Type B pancreatic cell (in vitro differentiated cells): ENCODE measurements around the gene OR10X1. TPM values are rescaled to one million over a fixed set of nuclear protein-coding genes. Genes with fewer than 3 reads are reported as not detected.

Experiments used
- DNase-seq: peaks from one replicate; pipeline ENCODE4 v3.0.0; 2021; ENCODE audit warnings: mixed read lengths; ENCODE audit not compliant: unreplicated experiment; ENCODE audit errors: extremely low spot score
- H3K27ac Mint-ChIP-seq: 2 replicates; pipeline ENCODE4 v1.8.0; 2021; ENCODE audit warnings: mild to moderate bottlenecking, mixed read lengths
- H3K27me3 Mint-ChIP-seq: 2 replicates; pipeline ENCODE4 v1.8.0; 2021; ENCODE audit warnings: mixed read lengths
- H3K36me3 Mint-ChIP-seq: 2 replicates; pipeline ENCODE4 v1.8.0; 2021; ENCODE audit warnings: mixed read lengths
- H3K4me1 Mint-ChIP-seq: one replicate; pipeline ENCODE4 v1.8.0; 2021; ENCODE audit warnings: mixed read lengths; ENCODE audit not compliant: unreplicated experiment
- H3K4me3 Mint-ChIP-seq: 2 replicates; pipeline ENCODE4 v1.8.0; 2021; ENCODE audit warnings: mild to moderate bottlenecking, mixed read lengths
- H3K9me3 Mint-ChIP-seq: 2 replicates; pipeline ENCODE4 v1.8.0; 2021; ENCODE audit warnings: mixed read lengths
- CTCF ChIP-seq: fragments of 200-600 bp; sonication (generic); conservative IDR thresholded peaks from 2 replicates; pipeline ENCODE4 v1.5.0; 2021; ENCODE audit warnings: antibody characterized with exemption, mild to moderate bottlenecking
- long read RNA-seq: library from polyadenylated mRNA; unstranded; transcript quantifications from one replicate; pipeline ENCODE4 v2.0.0, GENCODE V29; 2020
- total RNA-seq: library from RNA; stranded (reverse); gene quantifications from 2 replicates; pipeline ENCODE4 v1.2.1, GENCODE V29; 2021; ENCODE audit warnings: low replicate concordance

Gene OR10X1
- not detected in 2 replicates for total RNA-seq
- long read RNA-seq, result 0 reads

DNA sequence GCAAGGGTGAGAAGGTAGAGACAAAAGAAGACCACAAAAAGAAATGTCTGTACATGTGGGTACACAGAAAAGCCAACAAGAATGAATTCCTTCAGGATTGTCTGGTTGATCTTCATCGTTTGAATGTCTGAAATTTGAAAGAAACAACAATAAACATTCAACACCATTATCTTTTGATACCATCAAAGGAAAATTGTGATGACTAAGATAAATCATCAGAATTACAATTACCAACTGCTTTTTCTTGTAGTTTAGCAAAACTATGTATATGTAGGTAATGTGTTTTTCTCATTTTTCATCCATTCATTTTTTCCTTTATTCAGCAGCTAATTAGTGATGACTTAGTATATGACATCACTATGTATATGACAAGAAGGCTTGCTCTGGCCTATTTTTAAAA, at the start of gene OR10X1:
Gene OR10X1, minus strand, starts transcription at position 167 of the 400 bp plus-strand sequence. Its CDS starts 0 bp downstream, at position 167.
- H3K36me3 Mint-ChIP-seq, result no peaks in the 10 kb centered on the region
- no peak for TF ChIP-seq CTCF
- no peaks in the 10 kb centered on the region for H3K9me3 Mint-ChIP-seq
- H3K4me3 Mint-ChIP-seq, result no peak within 1 kb of the TSS
- no peaks in the 10 kb centered on the region for H3K4me1 Mint-ChIP-seq
- no peak within 1 kb of the TSS for H3K27ac Mint-ChIP-seq
- no peak for DNase-seq
- no peaks in the 10 kb centered on the region for H3K27me3 Mint-ChIP-seq

DNA sequence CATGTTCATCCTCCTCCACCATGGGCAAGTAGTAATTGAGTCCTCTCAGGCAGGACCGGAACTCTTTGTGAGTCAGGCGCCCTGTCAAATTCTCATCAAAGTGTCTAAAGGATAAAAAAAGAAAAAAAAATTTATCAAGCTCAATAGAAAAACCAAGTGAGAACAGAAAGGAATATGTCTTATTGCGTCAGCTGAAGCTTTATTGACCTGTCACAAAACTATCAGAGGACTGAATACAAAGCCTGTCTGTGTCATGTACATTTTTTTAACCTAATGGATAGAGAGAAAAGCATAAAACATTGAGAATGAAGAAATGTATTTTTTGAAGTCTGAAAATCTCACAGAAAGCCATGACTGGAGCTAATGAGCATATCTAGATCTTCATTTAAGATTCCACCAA, 34.1 kb upstream of the OR10X1 start:
- no peak overlapping the region for H3K27ac Mint-ChIP-seq
- H3K4me1 Mint-ChIP-seq, result no peaks in the 10 kb centered on the region
- no peak overlapping the region for H3K4me3 Mint-ChIP-seq
- H3K27me3 Mint-ChIP-seq, result peaks cover 3% of the 10 kb centered on the region
- H3K36me3 Mint-ChIP-seq, result no peaks in the 10 kb centered on the region
- no peak for TF ChIP-seq CTCF
- DNase-seq, result no peak
- no peaks in the 10 kb centered on the region for H3K9me3 Mint-ChIP-seq

DNA sequence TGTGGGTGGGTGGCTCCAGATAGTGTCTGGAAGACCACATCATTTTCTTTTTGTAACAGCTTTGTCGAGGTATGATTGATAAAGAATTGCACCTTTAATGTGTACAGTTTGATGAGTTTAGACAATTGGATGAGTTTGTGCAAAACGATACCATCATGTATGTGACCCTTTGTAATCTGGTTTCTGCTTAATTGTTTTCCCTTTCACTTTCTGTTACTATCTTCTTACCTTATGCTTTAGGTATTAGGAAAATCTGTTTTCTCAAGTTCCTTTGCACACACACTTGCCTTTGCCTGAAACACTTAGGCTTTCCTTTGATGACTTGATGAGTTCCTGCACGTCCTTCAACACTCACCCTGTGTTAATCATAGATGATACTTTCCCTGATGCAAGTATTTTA, 32.2 kb upstream of the OR10X1 start:
- Mint-ChIP-seq H3K27me3 (peaks cover 3% of the 10 kb centered on the region), H3K36me3 (no peaks in the 10 kb centered on the region), H3K4me1 (no peaks in the 10 kb centered on the region), H3K4me3 (no peak overlapping the region), H3K27ac (no peak overlapping the region), H3K9me3 (no peaks in the 10 kb centered on the region)
- TF ChIP-seq CTCF, result no peak
- DNase-seq, result no peak

GRCh38 chr1:158607296-158607695, 27.6 kb upstream of the OR10X1 start:
- H3K4me1 Mint-ChIP-seq, result no peaks in the 10 kb centered on the region
- no peak overlapping the region for H3K27ac Mint-ChIP-seq
- DNase-seq, result no peak
- H3K36me3 Mint-ChIP-seq, result no peaks in the 10 kb centered on the region
- no peak for TF ChIP-seq CTCF
- peaks cover 2% of the 10 kb centered on the region for H3K27me3 Mint-ChIP-seq
- no peak overlapping the region for H3K4me3 Mint-ChIP-seq
- H3K9me3 Mint-ChIP-seq, result no peaks in the 10 kb centered on the region

DNA sequence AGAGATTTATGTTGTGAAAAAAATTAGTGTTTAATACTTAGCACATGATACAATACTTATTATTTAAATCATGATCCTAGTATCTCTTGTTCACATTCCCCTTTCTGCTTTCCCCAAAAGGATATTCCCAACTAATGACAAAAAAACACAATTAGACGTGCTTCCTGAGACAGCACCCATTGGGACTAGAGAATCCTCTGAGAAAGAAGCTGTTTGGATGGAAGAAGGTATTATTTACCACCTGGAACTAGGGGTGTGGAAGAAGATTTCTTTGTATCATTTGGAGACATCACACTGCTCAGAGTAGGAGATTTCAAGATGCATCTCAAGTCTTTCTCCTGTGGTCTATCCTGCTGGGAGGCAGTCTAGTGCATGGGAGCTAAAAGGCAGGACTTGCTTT, 25.3 kb upstream of the OR10X1 start, which contains the start of gene OR10Z1:
Gene OR10Z1, plus strand, starts transcription at position 301 of the 400 bp plus-strand sequence. CDS start 1,171 bp downstream, outside the sequence.
- no peak for DNase-seq
- TF ChIP-seq CTCF, result no peak
- no peaks in the 10 kb centered on the region for H3K4me1 Mint-ChIP-seq
- H3K4me3 Mint-ChIP-seq, result no peak within 1 kb of the TSS
- no peak within 1 kb of the TSS for H3K27ac Mint-ChIP-seq
- peaks cover 3% of the 10 kb centered on the region for H3K27me3 Mint-ChIP-seq
- H3K9me3 Mint-ChIP-seq, result no peaks in the 10 kb centered on the region
- H3K36me3 Mint-ChIP-seq, result no peaks in the 10 kb centered on the region

GRCh38 chr1:158600735-158601134, 21.0 kb upstream of the OR10X1 start:
- H3K4me3 Mint-ChIP-seq, result no peak overlapping the region
- H3K27ac Mint-ChIP-seq, result no peak overlapping the region
- H3K4me1 Mint-ChIP-seq, result no peaks in the 10 kb centered on the region
- no peaks in the 10 kb centered on the region for H3K36me3 Mint-ChIP-seq
- no peak for DNase-seq
- TF ChIP-seq CTCF, result no peak
- H3K27me3 Mint-ChIP-seq, result peaks cover 3% of the 10 kb centered on the region
- H3K9me3 Mint-ChIP-seq, result peaks cover 5% of the 10 kb centered on the region
